HL-60/S4 treated with phorbol 12-myristate 13-acetate at 8.2 ng/mL for 4 days and 3 days (cell line): ENCODE results near the gene SLX4IP.

Experiments
- in situ Hi-C: fragments of 300-500 bp; cut with MboI; formaldehyde crosslinking; loops from 2 replicates; pipeline ENCODE4 v1.15.0; 2022; ENCODE audit warnings: low sequenced_read_pairs

The SLX4IP gene

DNA sequence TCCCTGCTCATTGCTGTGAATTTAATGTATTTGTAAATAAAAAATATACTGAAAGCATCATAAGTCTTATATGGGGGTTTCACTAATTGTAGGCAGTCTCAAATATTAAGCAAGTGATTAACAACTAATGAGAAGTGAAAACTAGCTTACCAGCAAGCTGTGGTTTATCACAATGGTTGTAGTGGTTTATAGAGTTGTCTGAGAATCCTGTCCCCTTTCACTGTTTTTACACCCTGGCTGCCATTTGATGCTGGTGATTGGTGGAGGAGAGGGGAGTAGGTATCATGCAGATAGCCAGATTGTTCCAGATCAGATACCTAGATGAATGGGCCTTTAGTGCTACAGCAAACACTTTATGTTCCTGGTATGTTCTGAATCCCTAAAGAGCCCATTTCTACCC is 7.1 kb upstream of the SLX4IP start:
- in situ Hi-C loops, result no loop called here

DNA sequence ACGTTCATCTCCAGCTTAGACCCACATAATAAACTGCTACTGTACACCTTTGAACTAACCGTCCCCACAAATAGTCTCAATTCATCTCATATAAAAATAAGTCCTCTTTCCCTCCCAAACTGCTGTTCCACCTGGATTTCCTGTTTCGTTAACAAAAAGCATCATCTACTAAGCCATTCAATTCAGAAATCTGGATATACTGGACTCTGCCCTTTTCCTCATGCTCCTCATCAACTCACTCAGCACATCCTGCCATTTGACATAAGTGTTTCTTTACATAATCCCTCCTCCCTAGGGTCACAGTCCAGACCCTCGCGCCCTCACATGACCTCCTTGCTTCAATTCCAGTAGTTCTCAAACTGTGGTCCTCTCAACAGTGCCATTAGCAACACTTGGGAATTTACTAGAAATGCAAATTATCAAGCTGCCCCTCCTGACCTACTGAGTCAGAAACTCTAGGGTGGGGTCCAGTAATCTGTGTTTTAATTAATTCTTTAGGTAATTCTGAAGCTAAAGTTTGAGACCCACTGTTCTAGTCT is 5.6 kb upstream of the SLX4IP start:
- in situ Hi-C loops, result no loop called here

DNA sequence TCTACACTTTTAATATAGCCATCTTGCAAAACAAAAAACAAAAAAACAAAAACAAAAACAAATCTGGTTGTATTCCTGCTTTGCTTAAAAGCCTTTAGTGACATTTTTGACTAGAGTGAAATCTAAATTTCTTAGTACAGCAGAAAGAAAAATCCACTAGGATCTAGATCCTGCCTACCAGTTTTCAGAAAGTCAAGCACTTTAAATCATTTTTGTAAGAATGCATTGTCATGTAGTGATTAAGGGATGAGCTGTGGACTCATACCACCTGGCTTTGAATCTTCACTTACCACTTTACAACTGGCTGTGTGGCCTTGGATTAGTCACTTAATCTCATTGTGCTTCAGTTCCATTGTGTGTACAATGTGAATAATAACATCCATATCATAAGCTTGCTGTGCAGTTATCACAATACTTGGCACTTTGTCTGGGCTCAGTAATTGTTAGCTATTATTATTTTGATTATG is 5.1 kb upstream of the SLX4IP start:
- in situ Hi-C loops, result no loop called here

GRCh38 chr20:10430704-10431103 is 4.4 kb upstream of the SLX4IP start:
- in situ Hi-C loops, result no loop called here

DNA sequence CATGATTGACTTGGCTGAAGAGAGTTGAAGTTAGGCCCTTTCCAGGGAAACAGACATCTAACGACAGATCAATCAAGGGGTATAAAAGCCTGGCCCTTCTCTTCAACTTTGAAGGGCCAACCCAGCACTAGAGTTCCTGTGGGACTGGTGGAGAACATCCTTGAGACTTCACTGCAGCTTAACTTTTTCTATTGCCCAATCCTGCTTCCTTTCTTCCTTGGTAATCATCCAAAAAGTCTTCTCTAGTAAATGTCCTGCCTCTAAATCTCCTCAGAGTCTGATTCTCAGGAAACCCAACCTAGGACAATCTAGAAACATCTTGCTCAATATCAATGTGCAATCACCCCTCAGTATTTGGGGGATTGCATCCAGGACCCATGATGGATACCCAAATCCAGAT is 3.0 kb upstream of the SLX4IP start:
- in situ Hi-C loops, result no loop called here

DNA sequence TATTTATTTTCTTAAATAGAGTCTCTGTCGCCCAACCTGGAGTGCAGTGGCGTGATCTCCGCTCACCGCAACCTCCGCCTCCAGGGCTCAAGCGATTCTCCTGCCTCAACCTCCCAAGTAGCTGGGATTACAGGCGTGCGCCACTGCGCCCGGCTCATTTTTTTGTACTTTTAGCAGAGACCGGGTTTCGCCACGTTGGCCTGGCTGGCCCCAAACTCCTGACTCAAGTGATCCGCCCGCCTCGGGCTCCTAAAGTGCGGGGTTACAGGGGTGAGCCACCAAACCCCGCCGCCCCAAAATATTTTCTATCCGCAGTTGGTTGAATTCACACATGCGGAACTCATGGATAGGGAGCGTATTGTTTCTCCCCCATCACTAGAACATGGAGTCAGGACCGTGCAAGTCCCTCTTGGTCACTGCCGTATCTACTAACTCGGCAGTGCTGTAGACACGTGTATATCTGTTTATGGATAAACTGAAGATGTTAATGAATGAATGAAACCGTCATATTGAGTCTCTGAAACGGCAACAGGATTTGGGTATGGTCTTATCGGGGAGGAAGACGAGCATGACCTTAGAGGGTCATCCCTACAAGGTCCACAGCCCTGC is 2.0 kb upstream of the SLX4IP start:
- in situ Hi-C loops, result no loop called here

DNA sequence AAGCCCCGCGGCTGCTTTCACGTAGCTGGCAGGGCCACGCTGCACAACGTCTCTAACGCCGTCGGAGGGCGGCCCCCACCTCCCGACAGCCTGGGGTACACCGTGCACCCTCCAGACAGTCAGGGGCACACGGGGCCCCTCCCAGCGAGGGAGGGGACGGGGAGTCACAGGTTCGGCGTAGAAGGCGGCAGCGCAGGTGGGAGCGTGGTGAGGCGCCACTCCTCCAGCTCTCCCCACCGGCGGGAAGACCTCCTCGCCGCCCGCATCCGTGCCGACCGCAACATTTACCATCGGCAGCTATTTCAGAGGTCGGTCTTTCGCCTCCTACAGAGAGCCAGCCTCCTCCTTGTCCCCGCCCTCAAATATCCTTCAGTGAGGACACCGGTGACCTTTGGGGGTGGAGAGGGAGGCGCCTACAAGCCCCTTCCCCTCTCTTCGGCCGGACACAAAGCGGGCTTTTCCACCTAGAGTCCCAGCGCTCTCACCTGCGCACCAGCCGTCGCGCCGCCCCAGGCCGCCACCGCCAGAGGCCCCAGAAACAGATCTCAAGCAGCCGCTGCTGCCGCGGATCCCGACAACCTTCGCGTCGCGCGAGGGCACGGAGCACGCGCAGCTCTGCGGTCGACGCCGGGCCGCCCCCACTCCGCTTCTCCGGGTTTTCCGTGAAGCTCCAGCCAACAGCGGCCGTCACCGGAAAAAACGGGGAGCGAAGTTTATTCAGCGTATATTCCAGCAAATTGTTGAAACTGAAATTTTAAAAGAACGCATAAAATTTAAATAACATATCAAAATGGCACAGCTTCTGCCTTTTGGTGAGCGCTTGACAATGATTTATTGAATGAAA is 1.3 kb upstream of the SLX4IP start, which contains the start of gene MKKS:
Gene MKKS, minus strand, starts transcription at position 600 of the 844 bp plus-strand sequence. CDS start 20,708 bp downstream, outside the sequence.
- in situ Hi-C loops, result no loop called here

- in situ Hi-C loops, result no loop called here
These were observed 656 bp upstream of the SLX4IP start for GRCh38 chr20:10434467-10434831.

DNA sequence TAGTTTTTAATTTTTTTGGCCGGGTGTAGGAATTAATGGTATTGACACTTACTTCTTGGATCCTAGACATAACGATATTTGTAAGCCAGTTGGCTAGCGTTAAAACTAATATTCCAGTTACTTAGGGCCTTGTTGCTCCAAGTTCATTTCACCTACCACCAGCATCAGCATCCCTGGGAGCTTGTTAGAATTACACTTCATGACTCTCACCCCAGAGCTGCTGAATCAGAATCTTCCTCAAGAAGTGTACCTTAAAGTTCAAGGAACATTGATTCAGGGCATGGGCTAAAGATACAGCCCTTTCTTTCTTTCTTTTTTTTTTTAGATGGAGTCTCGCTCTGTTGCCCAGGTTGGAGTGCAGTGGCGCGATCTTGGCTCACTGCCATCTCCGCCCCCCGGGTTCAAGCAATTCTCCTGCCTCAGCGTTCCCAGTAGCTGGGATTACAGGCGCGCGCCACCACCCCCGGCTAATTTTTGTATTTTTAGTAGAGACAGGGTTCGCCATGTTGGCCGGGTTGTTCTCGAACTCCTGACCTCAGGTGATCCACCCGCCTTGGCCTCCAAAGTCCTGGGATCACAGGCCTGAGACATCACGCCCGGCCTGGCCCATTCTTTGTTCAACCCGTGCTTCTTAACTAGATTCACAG is 1.1 kb downstream of the SLX4IP start:
- in situ Hi-C loops, result no loop called here

DNA sequence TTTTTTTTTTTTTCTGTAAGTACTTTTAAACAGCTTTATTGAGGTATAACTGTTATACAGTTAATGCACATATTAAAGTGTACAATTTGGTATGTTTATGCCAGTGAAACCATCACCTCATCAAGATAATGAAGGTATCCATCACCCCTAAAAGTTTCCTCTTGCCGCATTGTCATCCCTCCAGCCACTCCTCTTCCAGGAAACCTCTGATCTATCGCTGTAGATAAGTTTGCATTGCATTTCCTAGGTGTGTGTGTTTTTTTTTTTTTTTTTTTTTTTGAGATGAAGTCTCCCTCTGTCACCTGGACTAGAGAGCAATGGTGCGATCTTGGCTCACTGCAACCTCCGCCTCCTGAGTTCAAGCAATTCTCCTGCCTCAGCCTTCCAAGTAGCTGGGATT is 3.1 kb downstream of the SLX4IP start:
- in situ Hi-C loops, result no loop called here

DNA sequence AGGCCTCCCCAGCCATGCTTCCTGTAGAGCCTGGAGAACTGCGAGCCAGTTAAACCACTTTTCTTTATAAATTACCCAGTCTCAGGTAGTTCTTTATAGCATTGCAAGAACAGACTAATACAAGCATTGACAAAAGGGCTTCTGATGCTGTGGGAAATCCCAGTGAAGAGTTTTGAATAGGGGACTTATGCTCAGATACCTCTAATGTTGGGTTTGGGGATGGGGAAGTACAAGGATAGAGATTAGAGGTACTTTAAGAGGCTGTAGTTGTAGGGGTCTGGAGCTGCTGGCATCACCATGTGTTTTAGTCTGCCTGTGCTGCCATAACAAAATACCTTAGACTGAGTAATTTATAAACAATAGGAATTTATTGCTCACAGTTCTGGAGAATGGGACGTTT is 8.8 kb downstream of the SLX4IP start:
- in situ Hi-C loops, result no loop called here

GRCh38 chr20:10445758-10446157 is 10.7 kb downstream of the SLX4IP start:
- in situ Hi-C loops, result no loop called here

DNA sequence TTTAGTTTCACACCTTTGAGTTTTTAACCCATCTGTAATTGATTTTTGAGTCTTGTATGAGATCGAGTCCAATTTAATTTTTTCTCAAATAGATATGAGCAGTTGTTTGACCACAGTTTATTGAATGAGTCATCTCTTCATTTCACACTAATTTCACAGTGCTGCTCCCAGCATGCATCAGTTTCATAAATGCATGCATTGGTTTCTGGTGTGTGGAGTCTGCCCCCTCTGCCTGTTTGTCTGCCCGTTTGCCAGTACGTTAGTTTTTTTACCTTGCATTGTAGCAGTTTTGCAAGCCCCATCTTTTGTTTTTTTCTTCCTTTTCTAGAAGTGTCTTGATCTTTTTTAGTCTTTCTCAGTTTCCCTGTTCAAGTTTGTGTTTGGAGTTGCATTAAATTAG is 11.9 kb downstream of the SLX4IP start:
- in situ Hi-C loops, result no loop called here

- in situ Hi-C loops, result no loop called here
These were observed 13.4 kb downstream of the SLX4IP start for GRCh38 chr20:10448270-10449156.

DNA sequence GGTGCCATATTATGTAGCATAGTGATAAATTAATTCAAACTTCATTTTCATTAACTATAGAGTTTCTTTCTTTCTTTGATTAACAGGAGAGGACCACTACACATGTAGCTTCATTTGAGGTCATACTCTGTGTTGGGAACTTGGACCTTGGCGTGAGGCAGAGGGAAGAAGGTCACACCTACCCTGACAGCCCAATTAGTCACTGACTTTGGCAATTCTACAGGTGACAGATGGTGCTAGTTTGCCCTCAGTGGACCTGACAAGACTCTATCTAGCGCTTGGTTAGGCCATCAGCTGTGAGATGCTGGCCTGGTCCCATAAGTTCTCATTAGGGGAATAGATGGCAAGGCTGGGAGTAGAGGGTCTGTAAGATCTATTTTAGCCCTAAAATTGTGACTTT is 14.2 kb downstream of the SLX4IP start:
- in situ Hi-C loops, result no loop called here

DNA sequence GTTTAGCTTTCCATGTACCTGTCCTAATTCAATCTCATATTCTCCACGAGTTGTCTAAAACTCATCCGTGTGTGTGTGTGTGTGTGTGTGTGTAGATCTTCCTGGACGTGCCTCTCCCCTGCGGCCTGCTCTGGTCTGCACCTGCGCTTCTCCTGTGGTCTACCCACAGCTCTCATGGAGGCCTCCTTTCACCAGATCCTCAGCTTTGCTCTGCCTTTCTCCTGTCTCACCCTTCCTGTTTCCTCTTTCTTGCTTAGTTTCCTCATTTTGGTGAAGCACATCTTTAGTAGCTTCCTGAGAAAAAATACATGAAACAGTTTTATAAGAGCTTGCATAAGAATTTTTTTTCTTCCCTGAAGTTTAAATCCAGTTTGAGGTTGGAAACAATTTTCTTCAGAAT is 18.1 kb downstream of the SLX4IP start:
- in situ Hi-C loops, result loop anchor here (25.0 kb wide), 1 partner anchor 184 kb away; no protein-coding TSS in a partner anchor

- in situ Hi-C loops, result loop anchor here (25.0 kb wide), 1 partner anchor 183 kb away; no protein-coding TSS in a partner anchor
These were observed 19.1 kb downstream of the SLX4IP start for GRCh38 chr20:10454151-10454750.

DNA sequence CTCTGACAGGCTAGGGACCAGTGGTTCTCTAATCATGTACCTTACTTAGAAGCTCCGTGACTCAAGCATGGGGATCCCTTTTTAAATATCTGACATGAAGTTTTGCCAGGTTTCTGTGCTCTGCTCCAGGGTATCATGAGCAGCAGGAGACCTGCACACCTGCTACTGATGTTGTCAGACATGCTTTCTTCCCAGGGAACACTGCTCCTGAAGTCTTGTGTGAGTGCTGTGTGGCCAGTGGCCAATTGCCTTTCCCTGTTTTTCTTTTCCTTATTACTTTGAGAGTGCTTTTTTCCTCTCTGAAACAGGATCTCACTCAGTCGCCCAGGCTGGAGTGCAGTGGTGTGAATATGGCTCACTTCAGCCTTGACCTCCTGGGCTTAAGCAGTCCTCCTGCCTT is 26.4 kb downstream of the SLX4IP start:
- in situ Hi-C loops, result loop anchor here (25.0 kb wide), 1 partner anchor 176 kb away; no protein-coding TSS in a partner anchor

DNA sequence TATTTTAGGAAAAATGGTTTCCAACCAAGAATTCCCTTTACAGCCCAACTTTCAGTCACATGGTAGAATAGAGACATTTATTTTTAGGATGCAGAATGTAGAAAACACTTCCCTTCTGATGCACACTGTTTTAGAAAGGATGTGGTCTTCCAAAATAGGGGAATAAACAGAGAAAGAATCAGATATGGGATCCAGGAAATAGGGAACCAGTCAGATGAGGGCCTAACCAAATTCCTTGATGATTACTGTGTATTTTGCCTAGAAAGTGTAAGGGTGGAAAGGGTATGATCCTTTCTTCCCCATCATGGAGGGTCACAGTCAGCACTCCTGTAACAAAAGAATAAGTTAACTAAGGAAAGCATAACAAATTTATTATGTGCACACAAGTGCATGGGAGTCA is 27.4 kb downstream of the SLX4IP start:
- in situ Hi-C loops, result loop anchor here (25.0 kb wide), 1 partner anchor 175 kb away; no protein-coding TSS in a partner anchor

DNA sequence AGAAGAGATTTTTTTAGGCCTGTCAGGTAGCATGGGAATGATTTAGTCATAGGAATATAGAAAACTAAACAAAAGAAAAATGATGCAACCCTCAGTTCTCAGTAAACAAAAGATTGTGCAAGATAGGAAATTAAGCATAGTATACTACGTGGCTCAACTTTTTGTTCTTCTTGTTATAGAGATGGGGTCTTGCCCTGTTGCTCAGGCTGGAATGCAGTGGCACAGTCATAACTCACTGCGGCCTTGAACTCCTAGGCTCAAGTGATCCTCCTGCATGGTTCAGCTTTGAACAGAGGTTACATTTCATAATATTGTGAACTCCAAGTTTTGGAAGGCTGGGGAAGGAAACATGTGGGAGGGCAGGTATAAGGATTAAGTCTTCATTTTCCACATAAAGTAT is 28.5 kb downstream of the SLX4IP start:
- in situ Hi-C loops, result loop anchor here (25.0 kb wide), 1 partner anchor 174 kb away; no protein-coding TSS in a partner anchor
